Eye (tissue), 1 donor: ENCODE measurements around the gene GPC1.
"Not testable (repeated sequence)": the region's sequence is repeated elsewhere in the genome, so short reads cannot be mapped to it uniquely, and the experiment has no call there.

Experiments used
- DNase-seq: peaks from one replicate; pipeline ENCODE4 v3.0.0-alpha.2; 2015

GPC1 gene

DNA sequence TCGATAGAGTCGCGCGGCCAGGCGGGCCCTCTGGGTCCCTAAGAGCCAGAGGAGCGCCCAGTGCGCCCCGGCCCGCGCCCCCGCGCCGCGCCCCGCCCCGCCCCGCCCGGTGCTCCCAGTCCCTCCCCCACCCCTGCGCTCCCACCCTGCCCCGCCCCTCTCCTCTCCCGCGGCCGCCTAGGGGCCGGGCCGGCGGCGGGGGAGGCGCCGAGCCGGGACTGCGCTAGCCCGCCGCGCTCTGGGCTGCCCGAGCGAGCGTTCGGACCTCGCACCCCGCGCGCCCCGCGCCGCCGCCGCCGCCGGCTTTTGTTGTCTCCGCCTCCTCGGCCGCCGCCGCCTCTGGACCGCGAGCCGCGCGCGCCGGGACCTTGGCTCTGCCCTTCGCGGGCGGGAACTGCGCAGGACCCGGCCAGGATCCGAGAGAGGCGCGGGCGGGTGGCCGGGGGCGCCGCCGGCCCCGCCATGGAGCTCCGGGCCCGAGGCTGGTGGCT, at the start of gene GPC1:
TSS of gene GPC1 (plus strand) at position 207 of the 491 bp plus-strand sequence. CDS start at position 463, 256 bp downstream.
- DNase-seq: peak; percentile 84

GRCh38 chr2:240386326-240386725, 49.1 kb upstream of the GPC1 start:
- no peak for DNase-seq

DNA sequence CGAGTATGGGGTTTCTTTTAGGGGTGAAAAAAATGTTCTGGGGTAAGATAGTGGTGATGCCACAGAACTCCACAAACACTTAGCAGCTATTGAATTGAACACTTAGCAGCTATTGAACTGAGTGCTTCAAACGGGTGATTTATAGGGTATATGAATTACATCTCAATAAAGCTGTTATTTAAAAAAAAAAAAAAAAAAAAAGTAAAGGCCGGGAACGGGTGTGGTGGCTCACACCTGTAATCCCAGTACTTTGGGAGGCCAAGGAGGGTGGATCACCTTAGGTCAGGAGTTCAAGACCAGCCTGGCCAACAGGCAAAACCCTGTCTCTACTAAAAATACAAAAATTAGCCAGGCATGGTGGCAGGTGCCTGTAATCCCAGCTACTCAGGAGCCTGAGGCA, 48.7 kb upstream of the GPC1 start:
- DNase-seq: not testable (repeated sequence)

DNA sequence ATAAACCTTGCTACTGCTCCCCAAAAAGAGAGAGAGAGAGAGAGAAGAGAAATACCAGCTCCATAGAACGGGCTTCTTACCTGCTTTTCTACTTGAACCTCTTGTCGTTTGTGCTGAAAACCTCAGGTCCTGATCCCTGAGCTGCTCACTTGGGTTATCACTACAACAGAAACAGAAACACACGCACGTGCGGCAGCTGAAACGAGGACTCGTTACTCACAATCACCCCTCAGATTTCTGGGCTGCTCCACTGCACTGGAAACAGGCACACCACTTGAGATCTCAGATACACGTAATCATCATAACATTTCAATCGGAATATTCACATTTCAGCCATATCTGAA, 48.2 kb upstream of the GPC1 start:
- DNase-seq: no peak

- DNase-seq: peak; percentile 36
These were observed 47.6 kb upstream of the GPC1 start for GRCh38 chr2:240387669-240388358.

DNA sequence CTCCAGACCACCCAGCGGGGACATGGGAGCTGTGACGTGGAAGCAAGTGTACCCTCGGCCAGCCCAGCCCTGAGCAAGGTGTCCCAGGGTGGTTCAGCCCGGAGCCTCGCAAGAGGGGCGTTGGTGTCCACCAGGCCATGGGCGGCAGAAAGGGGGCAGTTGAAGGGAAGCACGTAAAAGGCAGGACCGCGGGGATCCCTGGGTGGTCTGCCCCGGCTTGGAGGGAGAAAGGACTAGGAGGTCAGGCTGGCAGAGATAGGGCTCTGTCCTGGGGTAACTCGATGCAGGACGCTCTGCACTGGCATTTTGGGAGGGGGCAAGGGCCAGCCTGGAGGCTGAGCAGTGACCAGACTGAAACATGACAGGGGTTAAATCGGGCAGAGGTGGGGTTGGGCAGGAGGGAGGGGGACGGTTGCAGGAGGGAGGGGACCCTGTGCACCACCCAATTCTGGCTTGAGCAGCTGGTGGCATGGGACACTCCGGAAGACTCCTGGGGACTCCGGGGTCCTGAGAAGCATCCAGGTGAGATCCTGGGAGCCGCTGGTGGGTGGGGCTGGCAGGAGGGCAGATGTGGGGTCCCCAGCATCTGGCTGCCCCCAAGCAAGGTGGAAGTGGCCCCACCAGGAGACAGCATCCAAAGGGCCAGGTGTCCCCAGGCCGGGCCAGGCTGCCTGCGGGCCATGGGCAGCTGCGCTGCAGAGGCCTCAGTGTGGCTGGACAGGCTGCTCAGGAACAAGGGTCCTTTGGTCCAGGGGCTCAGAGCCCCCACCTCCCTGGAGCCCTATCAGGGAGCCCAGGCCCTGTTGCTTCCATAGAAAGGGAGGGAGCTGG, 46.8 kb upstream of the GPC1 start:
- DNase-seq: no peak

- no peak for DNase-seq
These were observed 46.1 kb upstream of the GPC1 start for GRCh38 chr2:240389302-240389805.

GRCh38 chr2:240390091-240391073, 45.1 kb upstream of the GPC1 start:
- no peak for DNase-seq

DNA sequence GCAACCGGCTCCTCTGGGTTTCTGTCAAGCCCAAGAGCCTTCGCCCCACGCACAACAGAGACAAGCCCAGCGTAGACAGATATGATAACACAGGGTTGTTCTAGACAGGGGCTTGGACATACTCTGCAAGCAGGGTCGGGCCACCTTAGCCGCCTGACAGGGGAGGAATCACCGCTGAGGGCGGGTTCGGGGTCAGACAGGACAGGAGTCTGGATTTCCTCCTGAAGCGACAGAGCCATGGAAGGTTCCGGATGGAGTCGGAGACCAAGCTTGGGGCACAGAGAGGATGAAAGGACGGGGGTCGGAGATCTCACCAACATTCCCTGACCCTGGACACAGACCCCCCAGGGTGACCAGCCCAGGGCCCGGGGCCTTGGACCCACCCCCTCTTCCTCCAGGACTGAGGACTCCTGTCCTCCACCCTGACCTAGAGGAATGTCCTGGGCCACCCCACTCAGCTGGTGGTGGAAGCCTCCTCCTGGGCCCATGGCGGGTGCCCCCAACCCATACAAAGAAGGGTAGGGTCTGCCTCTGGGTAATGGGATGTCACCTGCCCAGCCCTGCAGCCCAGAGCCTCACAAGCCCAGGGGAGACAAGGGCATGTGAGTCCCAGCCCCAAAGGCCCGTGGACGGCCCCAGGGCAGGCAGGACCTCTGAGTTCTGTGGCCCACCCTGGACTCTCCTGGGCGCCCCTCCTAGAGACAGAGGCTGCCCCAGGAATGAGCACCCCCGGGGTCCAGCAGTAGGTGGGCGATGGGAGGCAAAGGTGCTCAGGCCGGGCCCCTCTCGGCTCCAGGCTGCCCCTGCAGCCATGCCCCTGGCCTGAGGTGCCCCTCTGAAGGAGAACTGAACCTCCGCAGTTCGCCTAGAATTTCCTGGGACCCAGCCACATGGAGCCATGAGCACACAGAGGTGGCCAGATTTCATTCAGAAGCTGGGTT, 44.1 kb upstream of the GPC1 start:
- DNase-seq: no peak

- no peak for DNase-seq
These were observed 43.1 kb upstream of the GPC1 start for GRCh38 chr2:240392084-240392947.

DNA sequence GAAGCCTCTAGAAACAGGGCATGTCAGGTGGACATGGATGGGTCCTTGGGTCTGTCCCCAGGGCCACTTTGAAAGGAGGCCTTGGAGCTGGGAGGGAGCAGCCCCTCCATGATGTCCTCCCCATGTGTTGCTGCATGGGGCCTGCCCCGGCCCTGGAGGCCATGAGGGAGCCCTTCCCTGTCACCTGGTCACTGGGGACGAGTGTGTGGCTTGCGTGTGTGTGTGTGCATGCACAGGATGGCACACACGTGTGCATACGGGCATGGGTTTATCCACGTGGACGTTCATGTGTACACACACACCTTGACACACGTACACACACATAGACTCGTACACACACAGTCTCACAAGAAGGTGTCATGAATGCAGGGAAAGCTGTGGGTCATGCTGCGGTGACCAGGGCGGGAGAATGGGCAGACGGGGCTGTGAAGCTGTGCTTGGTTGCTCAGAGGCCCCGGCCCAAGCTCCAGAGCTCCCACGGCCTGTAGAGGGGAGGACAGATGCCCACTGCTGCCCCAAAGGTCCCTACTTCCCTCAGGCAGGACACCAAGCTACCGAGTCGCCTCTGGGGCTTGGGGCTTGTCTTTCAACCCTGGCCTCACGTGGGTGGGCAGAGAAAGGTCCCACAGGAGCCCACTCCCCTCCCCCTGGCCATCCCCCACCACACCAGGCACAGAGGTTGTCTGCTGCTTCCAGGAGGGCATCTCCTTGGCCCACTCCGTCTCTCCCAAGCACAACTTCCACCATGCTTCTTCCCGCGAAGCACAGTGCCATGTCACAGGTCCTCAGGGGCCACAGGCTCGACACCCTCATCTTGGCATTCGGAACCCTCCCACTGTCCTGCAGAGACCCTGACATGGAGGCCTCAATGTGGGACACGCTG, 42.3 kb upstream of the GPC1 start:
- no peak for DNase-seq

DNA sequence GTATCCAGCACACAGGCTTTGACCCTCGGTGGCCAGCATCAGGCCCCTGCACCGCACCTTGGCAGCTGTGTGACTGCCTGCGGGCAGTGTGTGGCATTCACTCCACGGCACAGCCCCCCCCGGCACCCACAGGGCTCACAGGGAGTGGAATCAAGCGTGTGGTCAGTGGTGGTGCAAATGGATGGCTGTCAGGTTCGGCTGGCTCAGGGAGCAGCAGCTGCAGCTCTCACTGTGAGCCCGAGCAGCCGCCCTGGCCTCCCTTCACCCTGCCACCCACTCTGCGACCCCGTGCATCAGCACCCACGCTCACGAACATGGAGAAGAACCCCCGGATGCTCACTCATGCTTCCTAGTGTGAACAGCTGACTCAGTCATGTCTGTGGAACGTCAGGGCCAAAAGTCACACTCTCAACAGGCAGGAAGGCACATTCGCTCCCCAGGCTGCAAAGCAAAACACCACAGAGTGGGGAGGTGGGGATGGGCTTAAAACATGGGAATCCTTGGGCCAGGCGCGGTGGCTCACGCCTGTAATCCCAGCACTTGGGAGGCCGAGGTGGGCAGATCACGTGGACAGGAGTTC, 41.5 kb upstream of the GPC1 start:
- no peak for DNase-seq

GRCh38 chr2:240394549-240394948, 40.9 kb upstream of the GPC1 start:
- DNase-seq: no peak

- DNase-seq: no peak
These were observed 40.0 kb upstream of the GPC1 start for GRCh38 chr2:240395448-240395847.

DNA sequence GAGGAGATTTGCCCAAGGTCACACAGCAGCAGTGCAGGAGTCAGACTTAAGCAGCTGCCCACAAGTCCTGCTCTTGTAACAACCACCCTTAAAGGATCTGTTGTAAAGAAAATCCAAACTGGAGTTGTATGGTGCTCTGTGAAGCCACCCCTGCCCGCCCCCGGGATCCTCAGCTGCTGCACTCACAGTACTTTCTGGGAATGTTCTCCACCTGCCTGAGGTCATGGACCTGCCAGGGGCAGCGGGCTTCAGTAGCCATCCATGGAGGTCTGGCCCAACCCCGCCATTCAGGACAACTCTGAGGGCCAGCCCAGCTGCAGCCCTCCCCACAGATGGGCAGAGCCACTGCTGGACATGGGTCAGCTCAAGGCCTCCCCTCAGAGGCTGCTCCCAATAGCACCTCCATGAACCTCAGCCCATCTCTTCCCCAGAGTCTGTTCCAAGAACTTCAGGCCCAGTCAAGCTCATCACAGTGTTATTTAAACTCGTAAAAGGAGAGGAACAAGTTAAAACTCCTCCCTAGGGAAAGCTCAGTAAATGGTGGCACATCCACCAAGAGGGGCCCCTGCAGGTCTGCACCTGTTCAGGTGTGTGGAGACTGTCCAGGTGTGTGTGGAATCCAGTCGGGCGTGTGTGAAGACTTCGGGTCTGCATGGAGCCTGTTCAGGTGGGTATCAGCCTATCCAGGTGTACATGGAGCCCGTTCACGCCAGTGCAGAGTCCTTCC, 39.4 kb upstream of the GPC1 start:
- no peak for DNase-seq

- no peak for DNase-seq
These were observed 38.6 kb upstream of the GPC1 start for GRCh38 chr2:240396623-240397541.

- DNase-seq: no peak
These were observed 37.9 kb upstream of the GPC1 start for GRCh38 chr2:240397542-240397916.
